ENCODE results near the gene MPHOSPH9.

MPHOSPH9 gene

GRCh38 chr12:123121670-123122069 lies 111.3 kb downstream of the MPHOSPH9 start:
- DNase-seq, result no peak

GRCh38 chr12:123120452-123121166 lies 112.3 kb downstream of the MPHOSPH9 start:
- DNase-seq, result no peak

GRCh38 chr12:123119808-123120207 lies 113.1 kb downstream of the MPHOSPH9 start:
- DNase-seq, result no peak

- no peak for DNase-seq
Measured at GRCh38 chr12:123118497-123118896, 114.4 kb downstream of the MPHOSPH9 start.

GRCh38 chr12:123115409-123116121 lies 117.4 kb downstream of the MPHOSPH9 start:
- DNase-seq, result peak; percentile 15

- DNase-seq, result no peak
Measured at GRCh38 chr12:123114304-123115083, 118.4 kb downstream of the MPHOSPH9 start.

GRCh38 chr12:123113026-123113425 lies 119.9 kb downstream of the MPHOSPH9 start:
- no peak for DNase-seq

GRCh38 chr12:123111498-123112165 lies 121.3 kb downstream of the MPHOSPH9 start:
- DNase-seq, result no peak

GRCh38 chr12:123109319-123109772 lies 123.6 kb downstream of the MPHOSPH9 start:
- DNase-seq, result no peak

- no peak for DNase-seq
Measured at GRCh38 chr12:123108682-123109066, 124.3 kb downstream of the MPHOSPH9 start.

GRCh38 chr12:123107926-123108681 lies 124.8 kb downstream of the MPHOSPH9 start:
- DNase-seq, result no peak

GRCh38 chr12:123106640-123107359 lies 126.1 kb downstream of the MPHOSPH9 start:
- DNase-seq, result peak; percentile 71

- no peak for DNase-seq
Measured at GRCh38 chr12:123105211-123105826, 127.6 kb downstream of the MPHOSPH9 start.

- no peak for DNase-seq
Measured at GRCh38 chr12:123104809-123105208, 128.1 kb downstream of the MPHOSPH9 start.
